ENCODE results near the gene CYBRD1.

- no peak for TF ChIP-seq CTCF (IDR thresholded peaks at IDR 0.05; ENCODE audit: poor library complexity)
- TF ChIP-seq EZH2 (IDR thresholded peaks at IDR 0.05; ENCODE audit: borderline replicate concordance) = no peak
These were observed 34.4 kb upstream of the CYBRD1 start for GRCh38 chr2:171487803-171488259.

Data from hepatocyte (in vitro differentiated cells).